IMR-90 (cell line): ENCODE results near the gene HES4. TPM values are rescaled to one million over a fixed set of nuclear protein-coding genes. Genes with fewer than 3 reads are reported as not detected.

Experiments used
- ATAC-seq: fragments of 200-7000 bp; cut with Tn5 transposase; 2 replicates; pipeline ENCODE4 v1.9.1; 2020; ENCODE audit warnings: low read depth, mild to moderate bottlenecking, moderate library complexity
- BruUV-seq: library from RNA; stranded (reverse); fragments of 400-500 nt; replicated peaks from 2 replicates; lab custom pipeline; 2021; lab: Mats Ljungman, UMichigan
- CTCF ChIA-PET: fragments of 300-600 bp; formaldehyde crosslinking; extraction: SDS; loops from one replicate; lab custom pipeline; 2021; ENCODE audit warnings: antibody characterized with exemption; lab: Yijun Ruan, JAX
- POLR2A ChIA-PET: fragments of 300-600 bp; sonication (Branson Sonifier 250); formaldehyde crosslinking; loops from one replicate; lab custom pipeline; 2022; ENCODE audit warnings: antibody characterized with exemption; ENCODE audit not compliant: unreplicated experiment; lab: Charles Lee
- DNase-seq: peaks from one replicate; pipeline ENCODE4 v3.0.0; 2013
- H2AFZ ChIP-seq: replicated peaks from 2 replicates; pipeline ENCODE3; 2013; ENCODE audit warnings: low read length, mild to moderate bottlenecking; ENCODE audit not compliant: poor library complexity
- H2AK5ac ChIP-seq: 2 replicates; pipeline ENCODE4 v1.6.1; 2013; ENCODE audit warnings: low read depth, low read length, inconsistent platforms
- H2AK9ac ChIP-seq: replicated peaks from 2 replicates; pipeline ENCODE3; 2013; ENCODE audit warnings: mild to moderate bottlenecking, low read depth, low read length, moderate library complexity; ENCODE audit not compliant: poor library complexity
- H2BK120ac ChIP-seq: 2 replicates; pipeline ENCODE4 v1.6.1; 2013; ENCODE audit warnings: low read depth, low read length, inconsistent platforms
- H2BK15ac ChIP-seq: 3 replicates; pipeline ENCODE4 v1.6.1; 2013; ENCODE audit warnings: low read depth, low read length, inconsistent platforms
- H2BK20ac ChIP-seq: 2 replicates; pipeline ENCODE4 v1.6.1; 2013; ENCODE audit warnings: low read depth, mild to moderate bottlenecking, inconsistent platforms, low read length, moderate library complexity
- H2BK5ac ChIP-seq: 2 replicates; pipeline ENCODE4 v1.6.1; 2013; ENCODE audit warnings: mild to moderate bottlenecking, low read depth, low read length, inconsistent platforms; ENCODE audit not compliant: poor library complexity, severe bottlenecking
- H3K14ac ChIP-seq: replicated peaks from 2 replicates; pipeline ENCODE4 v1.6.1; 2013; ENCODE audit warnings: low read depth, low read length, inconsistent platforms
- H3K18ac ChIP-seq: 2 replicates; pipeline ENCODE4 v1.6.1; 2013; ENCODE audit warnings: low read depth, low read length, control low read depth
- H3K23ac ChIP-seq: 2 replicates; pipeline ENCODE4 v1.6.1; 2013; ENCODE audit warnings: low read depth, low read length, inconsistent platforms
- H3K27ac ChIP-seq: 2 replicates; pipeline ENCODE4 v1.5.1; 2013; ENCODE audit warnings: mild to moderate bottlenecking, control low read depth, low read length; ENCODE audit not compliant: insufficient read depth
- H3K27me3 ChIP-seq: 2 replicates; pipeline ENCODE4 v1.6.1; 2013; ENCODE audit warnings: low read length; ENCODE audit not compliant: control insufficient read depth, insufficient read depth
- H3K36me3 ChIP-seq: 2 replicates; pipeline ENCODE4 v1.6.1; 2013; ENCODE audit warnings: low read length, mixed read lengths; ENCODE audit not compliant: control insufficient read depth, insufficient read depth
- H3K4ac ChIP-seq: 2 replicates; pipeline ENCODE4 v1.6.1; 2013; ENCODE audit warnings: low read depth, low read length, inconsistent platforms
- H3K4me1 ChIP-seq: 2 replicates; pipeline ENCODE4 v1.6.1; 2013; ENCODE audit warnings: low read length, mixed read lengths; ENCODE audit not compliant: control insufficient read depth, insufficient read depth
- H3K4me2 ChIP-seq: 2 replicates; pipeline ENCODE4 v1.6.1; 2013; ENCODE audit warnings: low read depth, mild to moderate bottlenecking, control low read depth, low read length, moderate library complexity
- H3K4me3 ChIP-seq: 2 replicates; pipeline ENCODE4 v1.5.1; 2013; ENCODE audit warnings: low read depth, mild to moderate bottlenecking, control low read depth, low read length, moderate library complexity; ENCODE audit not compliant: insufficient read depth
- H3K56ac ChIP-seq: 2 replicates; pipeline ENCODE4 v1.6.1; 2013; ENCODE audit warnings: low read length, inconsistent platforms; ENCODE audit not compliant: insufficient read depth; ENCODE audit errors: extremely low read depth
- H3K79me1 ChIP-seq, 2 experiments: 2 replicates each; pipeline ENCODE4 v1.6.1; 2013; ENCODE audit warnings: low read length in 2 of 2, inconsistent platforms in 1 of 2, low read depth in 1 of 2
- H3K9ac ChIP-seq: 2 replicates; pipeline ENCODE4 v1.6.1; 2013; ENCODE audit warnings: low read depth, low read length, control low read depth
- H3K9me1 ChIP-seq: 2 replicates; pipeline ENCODE4 v1.6.1; 2013; ENCODE audit warnings: low read length, inconsistent platforms; ENCODE audit not compliant: insufficient read depth
- H3K9me3 ChIP-seq: 2 replicates; pipeline ENCODE4 v1.6.1; 2013; ENCODE audit warnings: low read length; ENCODE audit not compliant: control insufficient read depth, insufficient read depth
- H4K20me1 ChIP-seq: 2 replicates; pipeline ENCODE4 v1.6.1; 2013; ENCODE audit warnings: low read length, inconsistent platforms; ENCODE audit not compliant: insufficient read depth
- H4K5ac ChIP-seq: 2 replicates; pipeline ENCODE4 v1.6.1; 2013; ENCODE audit warnings: mild to moderate bottlenecking, low read depth, low read length, control low read depth
- H4K8ac ChIP-seq, 2 experiments: 2 replicates each; pipeline ENCODE4 v1.6.1; 2013; ENCODE audit warnings: low read depth in 2 of 2, low read length in 2 of 2, control low read depth in 1 of 2, inconsistent platforms in 1 of 2
- H4K91ac ChIP-seq: 2 replicates; pipeline ENCODE4 v1.6.1; 2013; ENCODE audit warnings: low read depth, low read length, inconsistent platforms; ENCODE audit not compliant: insufficient read depth
- BHLHE40 ChIP-seq: fragments of 150-350 bp; IDR thresholded peaks from 2 replicates; pipeline ENCODE4 v1.6.1; 2016; ENCODE audit warnings: mild to moderate bottlenecking, low read depth, low read length
- CEBPB ChIP-seq: IDR thresholded peaks from 2 replicates; pipeline ENCODE4 v1.6.1; 2012; ENCODE audit warnings: low read depth, low read length, improper control_type of control experiment
- MXI1 ChIP-seq: IDR thresholded peaks from 2 replicates; pipeline ENCODE4 v1.6.1; 2012; ENCODE audit warnings: low read depth, mild to moderate bottlenecking, low read length, moderate library complexity, borderline replicate concordance
- WGBS, 2 experiments: methylation state at CpG; one replicate each; pipeline versions ENCODE4 v1.1.5 to v1.1.7; 2013; ENCODE audit warnings: missing lambda C conversion rate in 2 of 2; ENCODE audit not compliant: insufficient read length in 1 of 2; ENCODE audit errors: extremely low coverage in 2 of 2; 5-methylcytosine and 5-hydroxymethylcytosine counted together
- dilution Hi-C: fragments of 300-500 bp; cut with HindIII; formaldehyde crosslinking; loops from one replicate; pipeline ENCODE4 v1.14.3; 2018; ENCODE audit warnings: low sequenced_read_pairs; ENCODE audit not compliant: unreplicated experiment
- in situ Hi-C: fragments of 300-500 bp; cut with MboI; formaldehyde crosslinking; loops from 3 replicates; pipeline ENCODE4 v1.14.3; 2019; ENCODE audit warnings: low sequenced_read_pairs, inconsistent platforms, mixed read lengths
- intact Hi-C: fragments of 100-400 bp; cut with micrococcal nuclease; formaldehyde crosslinking; loops from 2 replicates; pipeline ENCODE4 v1.10.0; 2022
- polyA plus RNA-seq, 3 experiments: library from polyadenylated mRNA; depleted of rRNA; stranded (reverse); fragments of >200 nt; gene quantifications; 2 replicates each; pipeline ENCODE4 v1.2.3, GENCODE V29; 2012; ENCODE audit warnings: low replicate concordance in 1 of 3
- total RNA-seq: library from RNA; depleted of rRNA; stranded (reverse); fragments of >200 nt; gene quantifications from 2 replicates; pipeline ENCODE4 v1.2.3, GENCODE V29; 2012

HES4 gene
- total and polyA plus RNA-seq, 2 of the 4 experiments (the other 2 are of a cell fraction), result 1.4 to 11.7 TPM

- no peak for TF ChIP-seq CEBPB
Measured at GRCh38 chr1:971751-972506, 28.0 kb downstream of the HES4 start (continued).

GRCh38 chr1:970973-971730 is 28.7 kb downstream of the HES4 start:
- no TSS peak for BruUV-seq
- no peak overlapping the region for H2AK9ac ChIP-seq
- no peak overlapping the region for H2BK120ac ChIP-seq
- POLR2A ChIA-PET, result no interaction called here
- peaks cover under 1% of the 10 kb centered on the region; the same call in 1 of the 2 replicates for H3K4me1 ChIP-seq
- H4K91ac ChIP-seq, result no peak overlapping the region
- H3K18ac ChIP-seq, result no peak overlapping the region
- no peak for TF ChIP-seq MXI1
- no peak for TF ChIP-seq BHLHE40
- no peak for TF ChIP-seq CEBPB
- H3K4ac ChIP-seq, result no peak overlapping the region
- H3K9me1 ChIP-seq, result peaks cover 6% of the 10 kb centered on the region
- intact Hi-C loops, result no loop called here
- H3K56ac ChIP-seq, result no peak overlapping the region
- H3K14ac ChIP-seq, result no peak overlapping the region
- no peaks in the 10 kb centered on the region; the same call in 1 of the 2 replicates for H4K20me1 ChIP-seq
- no peak overlapping the region for H2AFZ ChIP-seq
- H3K27ac ChIP-seq, result no peak overlapping the region
- in situ Hi-C loops, result no loop called here
- no peak overlapping the region for H4K5ac ChIP-seq
- no peak overlapping the region for H3K4me3 ChIP-seq
- ATAC-seq (no peak), DNase-seq (no peak)
- H3K79me1 ChIP-seq, result 0 out of 4 replicates have a peak, but pooled peaks cover 0 to 6% of the 10 kb centered on the region in 2 experiments
- no peak overlapping the region for H3K4me2 ChIP-seq
- peaks cover 5% of the 10 kb centered on the region; the same call in 1 of the 2 replicates for H3K27me3 ChIP-seq
- H2BK15ac ChIP-seq, result no peak overlapping the region
- H3K9me3 ChIP-seq, result no peaks in the 10 kb centered on the region
- H2BK5ac ChIP-seq, result no peak overlapping the region
- dilution Hi-C loops, result no loop called here
- no peaks in the 10 kb centered on the region for H3K36me3 ChIP-seq
- CTCF ChIA-PET, result no interaction called here
- no peak overlapping the region for H4K8ac ChIP-seq
- H2BK20ac ChIP-seq, result no peak overlapping the region
- WGBS, 2 experiments, result 85% methylated on average over 10 of the region's 42 CpGs; no CpG with 5 or more reads in 1 of the 2 experiments
- H2AK5ac ChIP-seq, result no peak overlapping the region
- no peak overlapping the region for H3K9ac ChIP-seq
- H3K23ac ChIP-seq, result no peak overlapping the region
